Stimulated activated CD4-positive, alpha-beta T cell treated with anti-CD3 and anti-CD28 coated beads, TNF-alpha, amount 100 ng/mL, for 24 hours (primary cell): ENCODE data around the gene AMZ1.

Experiments used
- DNase-seq, 3 experiments: peaks; one replicate each; pipeline ENCODE4 v3.0.0-alpha.2; 2020; ENCODE audit warnings: low read depth in 3 of 3

Gene AMZ1

GRCh38 chr7:2651847-2652735 is 35.9 kb upstream of the AMZ1 start:
- DNase-seq = no peak

GRCh38 chr7:2652736-2653060 is 35.3 kb upstream of the AMZ1 start:
- DNase-seq = no peak

GRCh38 chr7:2654059-2654458 is 33.9 kb upstream of the AMZ1 start:
- DNase-seq = no peak

GRCh38 chr7:2655870-2656614 is 32.0 kb upstream of the AMZ1 start:
- DNase-seq = no peak

GRCh38 chr7:2657208-2657607 is 30.8 kb upstream of the AMZ1 start:
- DNase-seq = no peak

- no peak for DNase-seq
Observed at GRCh38 chr7:2657920-2658671, 29.9 kb upstream of the AMZ1 start.

- no peak for DNase-seq
Observed at GRCh38 chr7:2658941-2659340, 29.1 kb upstream of the AMZ1 start.

- no peak for DNase-seq
Observed at GRCh38 chr7:2659556-2660358, 28.2 kb upstream of the AMZ1 start.

GRCh38 chr7:2660359-2661095 is 27.5 kb upstream of the AMZ1 start:
- no peak for DNase-seq

GRCh38 chr7:2661096-2661449 is 26.9 kb upstream of the AMZ1 start:
- no peak for DNase-seq

GRCh38 chr7:2661602-2662272 is 26.3 kb upstream of the AMZ1 start:
- DNase-seq = no peak

GRCh38 chr7:2662273-2663120 is 25.5 kb upstream of the AMZ1 start:
- DNase-seq = no peak

- DNase-seq = no peak
Observed at GRCh38 chr7:2663121-2663886, 24.7 kb upstream of the AMZ1 start.

- no peak for DNase-seq
Observed at GRCh38 chr7:2663960-2664359, 24.0 kb upstream of the AMZ1 start.

GRCh38 chr7:2665359-2665791 is 22.6 kb upstream of the AMZ1 start:
- no peak for DNase-seq

GRCh38 chr7:2666155-2666554 is 21.8 kb upstream of the AMZ1 start:
- DNase-seq = no peak

- DNase-seq = no peak
Observed at GRCh38 chr7:2666588-2667250, 21.3 kb upstream of the AMZ1 start.

- no peak for DNase-seq
Observed at GRCh38 chr7:2667843-2668242, 20.2 kb upstream of the AMZ1 start.
